ENCODE results near the gene SND1. TPM values are rescaled to one million over a fixed set of nuclear protein-coding genes. Genes with fewer than 3 reads are reported as not detected.

The SND1 gene
- total and polyA plus RNA-seq, 2 donors (not counting 1 experiment from before 2014, with no cell fraction given) = 44.4 to 165 TPM

DNA sequence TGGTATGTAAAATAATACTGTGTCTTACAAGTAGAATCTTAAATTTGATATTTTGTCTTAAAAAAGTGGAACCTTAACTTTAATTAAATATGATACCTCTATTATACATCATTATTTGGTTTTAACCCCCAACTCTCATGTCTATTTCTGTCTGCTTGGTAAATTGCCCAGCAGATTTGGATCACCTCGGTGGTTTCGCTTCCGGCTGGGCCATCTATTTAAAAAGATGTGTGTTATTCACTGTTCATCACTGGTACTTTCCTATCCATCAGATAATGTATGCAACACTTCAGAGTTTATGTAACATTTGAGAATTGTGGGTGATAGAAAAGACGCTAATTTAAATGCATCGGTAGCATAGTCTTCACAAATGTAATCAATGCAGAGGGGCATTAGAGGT lies 119.7 kb downstream of the SND1 start:
- DNase-seq = no peak
- Histone ChIP-seq H4K20me1 (ENCODE audit: control insufficient read depth, insufficient read depth, low read length, poor library complexity, severe bottlenecking) (peaks cover 13% of the 10 kb centered on the region), H3K4me2 (replicated peaks; ENCODE audit: low read depth, low read length, poor library complexity, severe bottlenecking) (no peak overlapping the region), H3K27ac (ENCODE audit: low read length in 2 of 2) (no peak overlapping the region), H3K27me3 (replicated peaks in 1 of 4; ENCODE audit: control extremely low read depth in 1 of 4, control insufficient read depth in 3 of 4, insufficient read depth in 4 of 4, low read length in 3 of 4) (no peaks in the 10 kb centered on the region), H3K4me3 (ENCODE audit: control extremely low read depth in 1 of 5, extremely low read depth in 1 of 5, insufficient read depth in 1 of 5, low read depth in 2 of 5, low read length in 4 of 5) (no peak overlapping the region), H3K36me3 (replicated peaks in 1 of 2; ENCODE audit: control extremely low read depth in 1 of 2, control insufficient read depth in 1 of 2, extremely low read depth in 1 of 2, insufficient read depth in 2 of 2, low read length in 1 of 2) (no peaks in the 10 kb centered on the region), H3K9me3 (ENCODE audit: control extremely low read depth in 1 of 3, control insufficient read depth in 2 of 3, insufficient read depth in 1 of 3, low read length in 2 of 3) (no peaks in the 10 kb centered on the region), H3K79me2 (ENCODE audit: control insufficient read depth, insufficient read depth, low read length) (peaks cover 8% of the 10 kb centered on the region), H3K4me1 (ENCODE audit: control insufficient read depth in 2 of 2, insufficient read depth in 2 of 2, low read length in 2 of 2) (peaks cover 1 to 5% of the 10 kb centered on the region in 2 donors), H3K9ac (ENCODE audit: low read length) (no peak overlapping the region), H2AFZ (ENCODE audit: insufficient read depth, low read depth, low read length, poor library complexity, severe bottlenecking) (no peak overlapping the region)
- no CpG with 5 or more reads among the region's 5 CpGs for WGBS (ENCODE audit: insufficient coverage)
- H3K4me3 Mint-ChIP-seq = no peak overlapping the region
- H3K4me1 Mint-ChIP-seq = peaks cover 16% of the 10 kb centered on the region
- ChIA-PET POLR2A (no interaction called here), CTCF (no interaction called here)
- no peak overlapping the region for H3K27ac Mint-ChIP-seq
- no peaks in the 10 kb centered on the region for H3K27me3 Mint-ChIP-seq
- TF ChIP-seq, protein P1, sequence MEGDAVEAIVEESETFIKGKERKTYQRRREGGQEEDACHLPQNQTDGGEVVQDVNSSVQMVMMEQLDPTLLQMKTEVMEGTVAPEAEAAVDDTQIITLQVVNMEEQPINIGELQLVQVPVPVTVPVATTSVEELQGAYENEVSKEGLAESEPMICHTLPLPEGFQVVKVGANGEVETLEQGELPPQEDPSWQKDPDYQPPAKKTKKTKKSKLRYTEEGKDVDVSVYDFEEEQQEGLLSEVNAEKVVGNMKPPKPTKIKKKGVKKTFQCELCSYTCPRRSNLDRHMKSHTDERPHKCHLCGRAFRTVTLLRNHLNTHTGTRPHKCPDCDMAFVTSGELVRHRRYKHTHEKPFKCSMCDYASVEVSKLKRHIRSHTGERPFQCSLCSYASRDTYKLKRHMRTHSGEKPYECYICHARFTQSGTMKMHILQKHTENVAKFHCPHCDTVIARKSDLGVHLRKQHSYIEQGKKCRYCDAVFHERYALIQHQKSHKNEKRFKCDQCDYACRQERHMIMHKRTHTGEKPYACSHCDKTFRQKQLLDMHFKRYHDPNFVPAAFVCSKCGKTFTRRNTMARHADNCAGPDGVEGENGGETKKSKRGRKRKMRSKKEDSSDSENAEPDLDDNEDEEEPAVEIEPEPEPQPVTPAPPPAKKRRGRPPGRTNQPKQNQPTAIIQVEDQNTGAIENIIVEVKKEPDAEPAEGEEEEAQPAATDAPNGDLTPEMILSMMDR (IDR thresholded peaks at IDR 0.05) = no peak
- TF ChIP-seq EZH2 (IDR thresholded peaks at IDR 0.05; ENCODE audit: borderline replicate concordance, insufficient read depth, low read depth, low read length, poor library complexity, severe bottlenecking) = no peak
- intact Hi-C loops (cut with micrococcal nuclease) = no loop called here
- H3K9me3 Mint-ChIP-seq (ENCODE audit: insufficient read depth) = peaks cover under 1% of the 10 kb centered on the region
- ATAC-seq (ENCODE audit: low read depth) = no peak

DNA sequence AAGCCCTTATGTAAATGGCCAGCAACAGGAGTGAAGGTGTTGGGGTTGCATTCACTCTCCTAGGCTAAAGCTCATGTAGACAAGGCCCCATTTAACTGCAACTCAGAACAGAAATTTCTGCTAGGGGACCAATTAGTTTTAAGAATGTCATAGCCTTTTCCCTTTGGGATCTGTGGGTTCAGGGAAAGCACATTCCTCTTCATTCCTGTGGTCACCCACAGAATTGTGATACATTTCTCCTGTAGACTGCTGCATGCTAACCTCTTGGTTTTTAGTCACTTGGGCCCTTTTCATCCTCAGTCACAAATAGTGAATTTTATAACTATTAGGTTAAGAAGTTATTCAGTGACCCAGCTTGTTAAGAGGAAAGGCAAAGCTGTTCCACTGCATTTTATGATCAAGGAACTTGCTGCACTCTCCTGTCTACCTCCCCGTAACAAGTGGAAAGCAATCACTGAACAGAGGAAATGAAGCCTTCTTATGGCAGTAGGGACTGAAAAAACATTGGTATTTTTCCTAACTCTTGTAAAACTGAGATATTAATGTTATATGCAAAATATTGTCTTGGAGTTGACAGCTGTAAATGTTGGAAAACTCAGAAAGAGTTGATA lies 124.9 kb downstream of the SND1 start:
- no peak overlapping the region for H2AFZ ChIP-seq (ENCODE audit: insufficient read depth, low read depth, low read length, poor library complexity, severe bottlenecking)
- ChIA-PET CTCF (no interaction called here), POLR2A (no interaction called here)
- H3K4me1 ChIP-seq (ENCODE audit: control insufficient read depth in 2 of 2, insufficient read depth in 2 of 2, low read length in 2 of 2) = peaks cover under 1% of the 10 kb centered on the region in 2 donors
- Mint-ChIP-seq H3K27ac (no peak overlapping the region), H3K4me3 (no peak overlapping the region), H3K27me3 (no peaks in the 10 kb centered on the region), H3K9me3 (ENCODE audit: insufficient read depth) (no peaks in the 10 kb centered on the region), H3K4me1 (peaks cover 15% of the 10 kb centered on the region)
- H3K79me2 ChIP-seq (ENCODE audit: control insufficient read depth, insufficient read depth, low read length) = no peaks in the 10 kb centered on the region
- H3K4me3 ChIP-seq (ENCODE audit: control extremely low read depth in 1 of 5, extremely low read depth in 1 of 5, insufficient read depth in 1 of 5, low read depth in 2 of 5, low read length in 4 of 5) = no peak overlapping the region
- no peak for DNase-seq
- H4K20me1 ChIP-seq (ENCODE audit: control insufficient read depth, insufficient read depth, low read length, poor library complexity, severe bottlenecking) = peaks cover 1% of the 10 kb centered on the region
- H3K27ac ChIP-seq (ENCODE audit: low read length in 2 of 2) = no peak overlapping the region
- no peak for ATAC-seq (ENCODE audit: low read depth)
- H3K36me3 ChIP-seq (replicated peaks in 1 of 2; ENCODE audit: control extremely low read depth in 1 of 2, control insufficient read depth in 1 of 2, extremely low read depth in 1 of 2, insufficient read depth in 2 of 2, low read length in 1 of 2) = no peaks in the 10 kb centered on the region
- no peak overlapping the region for H3K4me2 ChIP-seq (replicated peaks; ENCODE audit: low read depth, low read length, poor library complexity, severe bottlenecking)
- intact Hi-C loops (cut with micrococcal nuclease) = no loop called here
- H3K27me3 ChIP-seq (replicated peaks in 1 of 4; ENCODE audit: control extremely low read depth in 1 of 4, control insufficient read depth in 3 of 4, insufficient read depth in 4 of 4, low read length in 3 of 4) = no peaks in the 10 kb centered on the region
- no peaks in the 10 kb centered on the region for H3K9me3 ChIP-seq (ENCODE audit: control extremely low read depth in 1 of 3, control insufficient read depth in 2 of 3, insufficient read depth in 1 of 3, low read length in 2 of 3)
- H3K9ac ChIP-seq (ENCODE audit: low read length) = no peak overlapping the region
- TF ChIP-seq, protein P1 (IDR thresholded peaks at IDR 0.05) = no peak
- no CpG with 5 or more reads among the region's 1 CpG for WGBS (ENCODE audit: insufficient coverage)

Measured in B cell (primary cell).